HG02852 (cell line): Measurements from ENCODE around the gene GBP5.

Experiments used
- ATAC-seq: cut with Tn5 transposase; IDR thresholded peaks from one replicate; pipeline ENCODE4 v1.9.1; 2021; ENCODE audit warnings: mild to moderate bottlenecking, moderate library complexity; ENCODE audit not compliant: unreplicated experiment

The GBP5 gene

GRCh38 chr1:89272269-89273041 lies at the start of gene GBP5:
Gene GBP5, minus strand, starts transcription at chr1:89272860. Its CDS starts 3,305 bp downstream, at chr1:89269555.
- peak; percentile 79 for ATAC-seq

DNA sequence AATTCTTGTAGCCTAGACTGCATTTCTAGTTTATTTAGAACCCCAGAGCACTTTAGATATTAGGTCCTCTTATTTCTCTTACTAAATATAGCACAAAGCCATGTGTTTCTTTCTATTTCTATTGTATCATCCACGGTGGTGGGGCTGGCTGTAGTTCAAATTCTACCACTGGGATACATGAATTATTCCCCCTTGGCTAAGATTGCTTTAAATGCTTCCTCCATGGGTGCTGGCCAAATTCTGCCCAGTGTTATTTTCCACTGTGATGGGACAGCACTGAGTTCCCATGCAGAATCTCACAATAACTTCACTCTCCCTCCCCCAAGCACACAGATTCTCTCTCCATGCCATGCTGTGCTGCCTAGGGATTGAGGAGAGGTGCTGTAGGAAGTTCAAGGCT lies 49.7 kb upstream of the GBP5 start:
- ATAC-seq, result no peak

DNA sequence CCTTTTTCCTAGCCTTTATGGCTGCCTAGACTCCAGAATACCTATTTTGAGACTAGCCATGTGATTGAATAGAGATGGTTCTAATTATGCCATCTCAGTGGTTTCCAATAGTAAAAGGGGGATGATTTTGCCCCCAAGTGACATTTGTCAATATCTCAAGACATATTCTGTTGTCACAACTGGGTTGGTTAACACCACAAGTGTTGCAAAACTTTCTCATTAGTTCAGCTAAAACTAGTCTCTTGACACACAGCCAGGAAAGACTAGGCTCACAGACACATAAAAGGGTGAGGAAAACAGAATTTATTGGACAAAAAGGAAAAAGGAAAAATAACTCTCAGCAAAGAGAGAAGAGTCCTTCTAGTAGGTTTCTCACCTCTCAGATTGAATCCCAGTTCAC lies 39.9 kb upstream of the GBP5 start:
- ATAC-seq, result no peak

- ATAC-seq, result no peak
Observed at GRCh38 chr1:89311757-89312156, 39.1 kb upstream of the GBP5 start.

DNA sequence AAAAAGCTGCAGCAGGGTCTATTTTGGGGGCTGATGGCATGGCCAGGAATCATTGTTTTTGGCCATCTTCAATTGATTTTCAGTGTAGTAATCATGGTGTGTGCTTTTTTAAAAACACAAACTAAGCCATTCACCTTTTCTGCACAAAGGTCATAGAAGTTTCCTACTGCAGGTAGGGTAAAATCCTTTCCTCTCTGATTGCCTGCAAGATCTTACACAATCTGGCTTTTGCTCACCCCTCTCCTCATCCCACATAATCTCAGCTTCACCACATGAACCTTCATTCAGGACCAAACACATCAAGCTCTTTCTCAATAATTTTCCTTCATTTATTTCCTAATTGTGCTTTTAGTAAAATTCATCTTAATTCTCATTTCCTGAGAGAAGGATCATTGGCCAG lies 38.3 kb upstream of the GBP5 start:
- no peak for ATAC-seq

GRCh38 chr1:89310505-89310904 lies 37.8 kb upstream of the GBP5 start:
- peak; percentile 84 for ATAC-seq

DNA sequence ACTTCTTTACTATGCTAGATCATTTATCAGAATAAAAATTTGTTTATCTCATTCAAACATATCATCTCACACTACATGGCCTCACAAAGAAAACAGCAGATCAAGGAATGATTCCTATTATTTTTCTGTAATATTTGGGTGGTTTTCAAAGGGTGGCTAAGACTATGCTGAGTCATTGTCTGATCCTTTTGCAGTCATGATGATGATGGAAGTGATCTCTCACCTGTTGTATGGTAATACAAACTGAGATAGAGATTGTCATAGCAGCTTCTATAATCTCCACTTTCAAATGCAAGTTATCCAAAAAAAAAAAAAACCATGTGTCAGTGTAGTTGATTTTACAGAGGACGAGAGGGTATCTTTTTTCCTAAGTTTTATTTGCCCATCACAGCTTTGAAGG lies 37.2 kb upstream of the GBP5 start:
- ATAC-seq, result no peak

DNA sequence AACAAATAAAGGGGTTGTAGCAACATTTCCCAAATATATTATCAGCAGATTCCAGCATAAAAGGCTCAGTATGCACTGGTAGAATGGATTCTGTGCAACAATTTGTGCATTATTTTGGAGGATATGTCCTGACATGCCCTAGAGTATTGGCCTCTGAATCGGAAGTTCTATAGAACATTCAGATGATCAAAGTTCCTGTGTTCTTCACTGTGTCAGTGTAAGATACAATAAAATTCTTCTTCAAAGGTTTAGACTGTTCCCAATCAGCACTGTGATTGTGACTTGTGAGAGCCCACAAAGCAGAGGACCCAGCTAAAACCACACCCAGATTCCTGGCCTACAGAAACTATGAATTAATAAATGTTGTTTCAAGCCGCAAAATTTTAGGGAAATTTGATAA lies 33.6 kb upstream of the GBP5 start:
- ATAC-seq, result no peak

GRCh38 chr1:89305493-89305892 lies 32.8 kb upstream of the GBP5 start:
- no peak for ATAC-seq

- ATAC-seq, result no peak
Observed at GRCh38 chr1:89304572-89305230, 32.0 kb upstream of the GBP5 start.

GRCh38 chr1:89302697-89303332 lies 30.2 kb upstream of the GBP5 start:
- ATAC-seq, result no peak

DNA sequence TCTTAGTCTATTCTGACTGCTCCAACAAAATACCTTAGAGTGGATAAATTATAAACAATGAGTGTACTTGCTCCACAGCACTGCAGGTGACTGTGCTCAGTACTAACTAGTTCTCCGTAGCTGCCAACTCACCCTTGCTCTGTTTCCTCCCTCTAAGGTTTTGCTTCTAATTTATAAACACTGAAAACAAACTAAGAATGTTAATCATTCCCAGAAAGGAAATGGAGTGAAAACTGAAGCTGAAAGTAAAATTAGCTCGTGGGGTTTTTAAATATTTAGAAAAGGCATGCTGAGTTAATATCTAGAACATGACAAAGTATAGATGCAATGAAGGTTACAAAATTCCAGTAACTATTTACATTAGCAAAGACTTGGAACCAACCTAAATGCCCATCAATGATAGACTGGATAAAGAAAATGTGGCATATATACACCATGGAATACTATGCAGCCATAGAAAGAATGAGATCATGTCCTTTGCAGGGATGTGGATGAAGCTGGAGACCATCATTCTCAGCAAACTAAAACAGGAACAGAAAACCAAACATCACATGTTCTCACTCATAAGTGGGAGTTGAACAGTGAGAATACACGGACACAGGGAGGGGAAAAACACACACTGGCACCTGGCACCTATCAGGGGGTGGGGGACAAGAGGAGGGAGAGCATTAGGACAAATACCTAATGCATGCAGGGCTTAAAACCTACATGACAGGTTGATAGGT lies 27.2 kb upstream of the GBP5 start:
- peak; percentile 79 for ATAC-seq

- ATAC-seq, result peak; percentile 50
Observed at GRCh38 chr1:89298461-89298860, 25.8 kb upstream of the GBP5 start.

DNA sequence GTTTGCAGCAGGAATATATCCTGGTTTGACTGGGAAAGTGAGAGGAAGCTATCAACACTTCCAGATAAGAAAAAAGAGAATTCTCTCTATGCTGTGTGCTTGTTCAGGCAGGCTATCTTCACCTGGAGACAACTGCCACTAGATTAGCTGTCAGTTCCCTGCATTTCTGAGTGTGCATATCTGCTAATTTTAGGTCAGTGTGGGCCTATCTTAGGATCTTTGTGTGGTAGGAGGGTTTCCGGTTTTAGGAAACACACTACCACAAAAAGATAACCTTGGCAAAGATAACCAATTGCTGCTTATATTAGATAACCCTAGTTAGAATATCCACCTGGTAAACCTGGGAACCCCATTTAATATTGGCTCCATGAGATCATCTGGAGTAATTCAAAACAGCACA lies 22.5 kb upstream of the GBP5 start:
- ATAC-seq, result no peak

DNA sequence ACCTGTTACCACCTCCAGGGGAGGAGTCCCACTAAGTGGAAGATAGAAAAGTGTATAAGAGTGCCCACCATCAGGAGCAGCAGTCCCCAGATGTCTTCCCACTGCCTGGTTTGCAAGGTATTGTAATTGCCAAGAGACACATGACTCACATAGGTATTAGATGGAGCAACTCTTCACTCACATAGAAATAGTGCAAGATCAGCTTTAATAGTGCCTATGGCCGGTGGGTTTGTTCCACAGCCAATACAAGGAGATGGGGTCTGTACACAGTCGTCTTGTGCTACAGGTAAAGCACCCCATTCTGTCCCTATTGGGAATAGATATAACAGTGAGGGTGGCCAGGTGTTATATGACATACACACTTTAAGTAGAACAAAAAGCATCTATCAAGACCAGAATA lies 18.6 kb upstream of the GBP5 start:
- ATAC-seq, result no peak

GRCh38 chr1:89288051-89288340 lies 15.3 kb upstream of the GBP5 start:
- no peak for ATAC-seq

DNA sequence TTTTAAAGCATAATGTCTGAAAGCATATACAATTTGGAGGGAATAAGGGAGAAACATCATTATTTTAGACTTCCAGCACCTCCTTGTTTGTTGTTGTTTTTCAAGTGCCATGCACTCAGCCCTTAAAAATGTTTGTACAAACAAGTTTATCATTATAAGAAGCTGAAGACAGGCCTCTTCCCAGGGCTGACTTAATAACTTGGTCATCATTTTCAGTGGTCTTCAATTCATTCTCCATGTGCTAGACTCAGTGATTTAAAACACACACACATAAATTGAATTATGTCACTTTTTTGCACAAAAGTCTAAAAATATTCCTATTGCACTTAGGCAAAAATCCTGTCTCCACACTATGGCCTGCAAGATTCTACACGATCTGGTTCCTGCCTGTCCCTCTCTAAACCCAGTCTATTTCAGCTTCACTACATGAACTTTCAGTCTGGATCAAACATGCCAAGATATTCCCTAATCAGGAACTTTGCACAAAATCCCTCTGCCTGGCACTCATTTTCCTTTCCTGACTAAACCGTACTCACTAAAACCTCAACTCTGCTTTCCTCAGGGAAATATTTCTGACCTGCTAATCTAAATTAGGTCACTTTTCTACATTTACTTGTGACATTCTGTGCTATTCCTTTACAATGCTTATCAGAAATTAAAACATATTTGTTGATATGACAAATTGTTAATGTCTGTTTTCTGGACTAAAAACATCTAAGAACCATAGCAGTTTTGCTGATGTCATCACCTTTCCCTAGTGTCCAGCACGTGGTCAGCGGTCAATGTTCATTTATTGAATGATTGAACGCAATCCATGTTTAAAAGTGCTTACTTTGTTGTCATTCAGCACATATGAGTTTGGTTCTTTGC lies 14.8 kb upstream of the GBP5 start:
- peak; percentile 23 for ATAC-seq

- ATAC-seq, result peak; percentile 96
Observed at GRCh38 chr1:89286549-89287180, 14.0 kb upstream of the GBP5 start.

- no peak for ATAC-seq
Observed at GRCh38 chr1:89285745-89286380, 13.2 kb upstream of the GBP5 start.
